Measurements from ENCODE around the gene CNTNAP2. TPM values are rescaled to one million over a fixed set of nuclear protein-coding genes. Genes with fewer than 3 reads are reported as not detected.

The CNTNAP2 gene
- polyA plus RNA-seq, 4 donors: 0.54 to 10.1 (median 2.6) TPM

DNA sequence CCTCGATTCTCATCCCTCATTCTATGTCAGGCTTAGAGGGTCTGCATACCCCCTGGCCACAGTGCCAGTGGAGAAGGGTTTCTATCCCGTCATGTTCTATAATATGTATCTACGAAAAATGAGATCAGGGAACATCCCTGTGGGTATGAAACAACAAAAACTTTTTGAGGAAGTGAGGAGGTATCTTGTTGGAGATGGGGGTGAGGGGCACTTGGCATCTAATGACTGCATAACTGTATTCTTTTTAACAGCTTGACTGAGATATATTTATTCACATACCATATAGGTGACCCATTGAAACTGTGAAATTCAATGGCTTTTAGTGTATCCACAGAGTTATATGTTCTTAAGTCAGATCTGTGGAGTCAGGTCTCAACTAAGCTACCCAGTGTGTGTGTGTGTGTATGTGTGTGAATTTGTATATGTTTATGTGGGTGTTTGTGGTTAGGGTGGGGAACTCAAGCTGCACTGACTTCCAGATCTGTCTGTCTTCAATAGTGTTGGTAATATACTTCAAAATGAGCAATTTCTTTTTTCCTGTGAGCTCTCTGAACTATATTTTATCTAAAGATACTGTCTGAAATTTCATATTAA, 528.9 kb downstream of the CNTNAP2 start:
- FAIRE-seq (no peak), DNase-seq (no peak)
- WGBS, 3 donors: 70 to 81% (median 76%) methylated on average over 3 of the region's 3 CpGs
- no peak overlapping the region for H3K4me3 ChIP-seq (ENCODE audit: low read depth in 1 of 3, low read length in 3 of 3)
- no peaks in the 10 kb centered on the region for H3K36me3 ChIP-seq (ENCODE audit: control insufficient read depth in 3 of 3, insufficient read depth in 2 of 3, low read depth in 1 of 3, low read length in 3 of 3)
- no peaks in the 10 kb centered on the region for H3K9me3 ChIP-seq (ENCODE audit: control insufficient read depth in 2 of 2, insufficient read depth in 1 of 2, low read depth in 1 of 2, low read length in 1 of 2)
- H3K27me3 ChIP-seq (ENCODE audit: control insufficient read depth in 3 of 3, insufficient read depth in 3 of 3, low read length in 3 of 3): no peaks in the 10 kb centered on the region
- H3K27ac ChIP-seq (ENCODE audit: low read depth in 1 of 3, low read length in 2 of 3): no peak overlapping the region
- H3K4me1 ChIP-seq (ENCODE audit: control insufficient read depth in 3 of 3, insufficient read depth in 2 of 3, low read depth in 1 of 3, low read length in 2 of 3): no peaks in the 10 kb centered on the region

DNA sequence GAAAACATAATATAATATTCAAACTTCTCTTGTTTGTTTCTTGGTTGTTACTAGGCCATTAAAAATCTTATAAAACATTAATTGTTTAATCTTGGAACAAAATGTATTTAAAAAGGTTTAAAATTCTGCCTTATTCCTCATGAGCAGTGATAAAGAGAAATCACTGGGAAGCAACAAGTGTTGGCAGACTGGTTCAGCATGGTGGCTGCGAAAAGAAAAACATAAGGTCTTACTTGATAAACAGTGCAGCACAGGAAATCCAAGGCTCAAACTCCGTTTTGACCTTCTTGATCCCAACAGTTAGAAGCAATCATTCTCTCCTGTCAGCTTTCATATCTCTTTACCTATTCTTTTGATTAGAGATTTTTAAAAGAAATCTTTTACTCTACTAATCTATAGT, 530.8 kb downstream of the CNTNAP2 start:
- DNase-seq: no peak
- no peak for FAIRE-seq
- Histone ChIP-seq H3K9me3 (ENCODE audit: control insufficient read depth in 2 of 2, insufficient read depth in 1 of 2, low read depth in 1 of 2, low read length in 1 of 2) (no peaks in the 10 kb centered on the region), H3K4me1 (ENCODE audit: control insufficient read depth in 3 of 3, insufficient read depth in 2 of 3, low read depth in 1 of 3, low read length in 2 of 3) (no peaks in the 10 kb centered on the region), H3K36me3 (ENCODE audit: control insufficient read depth in 3 of 3, insufficient read depth in 2 of 3, low read depth in 1 of 3, low read length in 3 of 3) (no peaks in the 10 kb centered on the region), H3K4me3 (ENCODE audit: low read depth in 1 of 3, low read length in 3 of 3) (no peak overlapping the region), H3K27ac (ENCODE audit: low read depth in 1 of 3, low read length in 2 of 3) (no peak overlapping the region), H3K27me3 (ENCODE audit: control insufficient read depth in 3 of 3, insufficient read depth in 3 of 3, low read length in 3 of 3) (no peaks in the 10 kb centered on the region)
- 37 to 42% (median 41%) methylated on average over 2 of the region's 2 CpGs for WGBS, 3 donors

DNA sequence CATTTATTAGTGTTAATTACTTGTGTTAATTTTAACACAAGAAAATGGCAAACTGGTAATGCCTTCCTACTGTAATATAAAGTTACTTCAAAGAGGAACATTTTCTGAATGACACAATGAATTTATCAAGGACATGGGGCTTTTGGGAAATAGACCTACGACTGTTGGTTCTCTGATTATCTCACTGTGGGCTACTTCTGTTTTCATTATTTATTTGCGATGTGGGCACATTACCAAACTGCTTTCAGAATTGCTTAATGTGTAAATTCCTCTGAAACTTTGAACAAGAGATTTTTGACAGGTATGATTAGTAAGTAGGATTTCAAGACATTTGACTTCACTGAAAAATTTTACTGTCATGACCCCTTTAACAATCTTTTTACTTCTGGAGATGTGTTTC, 535.6 kb downstream of the CNTNAP2 start:
- Histone ChIP-seq H3K27ac (ENCODE audit: low read depth in 1 of 3, low read length in 2 of 3) (no peak overlapping the region), H3K9me3 (ENCODE audit: control insufficient read depth in 2 of 2, insufficient read depth in 1 of 2, low read depth in 1 of 2, low read length in 1 of 2) (no peaks in the 10 kb centered on the region), H3K36me3 (ENCODE audit: control insufficient read depth in 3 of 3, insufficient read depth in 2 of 3, low read depth in 1 of 3, low read length in 3 of 3) (no peaks in the 10 kb centered on the region), H3K27me3 (ENCODE audit: control insufficient read depth in 3 of 3, insufficient read depth in 3 of 3, low read length in 3 of 3) (no peaks in the 10 kb centered on the region), H3K4me1 (ENCODE audit: control insufficient read depth in 3 of 3, insufficient read depth in 2 of 3, low read depth in 1 of 3, low read length in 2 of 3) (no peaks in the 10 kb centered on the region), H3K4me3 (ENCODE audit: low read depth in 1 of 3, low read length in 3 of 3) (no peak overlapping the region)
- DNase-seq (no peak), FAIRE-seq (no peak)
- 47 to 65% (median 60%) methylated on average over 2 of the region's 2 CpGs for WGBS, 3 donors

DNA sequence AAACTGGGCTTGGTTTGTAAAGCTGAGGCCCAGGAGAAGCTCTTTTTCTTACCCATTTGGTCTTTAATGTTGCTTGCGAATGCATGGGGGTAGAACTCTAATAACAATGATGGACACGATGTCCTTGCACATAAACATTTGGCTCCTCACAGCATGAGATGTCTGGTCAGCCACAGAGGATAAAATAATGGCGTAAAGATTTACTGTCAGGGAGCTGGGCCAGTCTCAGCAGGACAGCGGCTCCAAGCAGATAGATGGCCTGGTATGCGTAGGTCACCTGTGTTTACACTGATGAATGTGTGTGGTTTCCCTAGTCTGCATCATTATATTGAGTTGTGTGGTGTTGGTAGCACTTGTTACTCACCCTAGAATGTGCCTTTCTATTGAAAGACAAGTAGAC, 537.4 kb downstream of the CNTNAP2 start:
- no peak for FAIRE-seq

DNA sequence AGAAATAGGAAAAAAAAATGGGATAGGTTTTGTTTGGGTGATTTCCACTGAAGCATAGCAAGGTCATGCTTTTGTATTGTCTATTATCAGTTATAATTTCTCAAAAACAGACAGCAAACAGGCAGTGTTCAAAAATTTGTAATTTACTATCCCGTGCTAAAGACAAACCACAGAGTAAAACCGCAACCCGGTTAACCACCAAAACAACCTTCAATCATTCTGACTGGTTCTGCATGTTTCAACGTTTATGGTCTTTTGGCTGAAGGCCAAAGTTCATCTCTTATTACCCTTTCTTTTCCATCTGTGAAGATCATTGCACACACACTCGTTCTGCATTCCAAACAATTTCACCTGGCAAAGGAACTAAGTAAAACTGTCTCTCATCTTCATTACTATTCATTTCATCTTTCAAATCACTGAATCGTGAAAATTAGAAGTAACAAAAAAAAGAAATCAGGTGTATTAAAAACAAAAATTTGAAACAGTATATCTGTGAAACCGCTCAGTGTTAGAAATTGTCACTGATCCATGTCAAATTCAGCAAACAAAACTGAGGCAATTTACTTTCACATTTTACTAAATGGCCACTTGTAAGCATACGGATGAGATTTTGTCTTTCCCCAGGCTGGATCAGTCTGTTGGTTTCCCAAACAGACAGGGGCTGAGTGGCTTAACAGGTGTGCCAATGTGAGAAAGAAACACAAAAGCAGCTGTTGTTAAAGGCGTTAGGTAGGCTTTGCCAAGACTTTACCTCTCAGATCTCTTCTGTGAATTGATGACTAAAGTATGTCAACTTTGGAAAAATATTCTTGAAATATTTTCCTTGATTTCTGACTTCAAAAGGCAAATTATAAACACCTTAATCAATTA, 539.6 kb downstream of the CNTNAP2 start:
- DNase-seq: peak; percentile 5 to 49
- Histone ChIP-seq H3K36me3 (ENCODE audit: control insufficient read depth in 3 of 3, insufficient read depth in 2 of 3, low read depth in 1 of 3, low read length in 3 of 3) (no peaks in the 10 kb centered on the region), H3K9me3 (ENCODE audit: control insufficient read depth in 2 of 2, insufficient read depth in 1 of 2, low read depth in 1 of 2, low read length in 1 of 2) (no peaks in the 10 kb centered on the region), H3K27ac (ENCODE audit: low read depth in 1 of 3, low read length in 2 of 3) (no peak overlapping the region), H3K4me1 (ENCODE audit: control insufficient read depth in 3 of 3, insufficient read depth in 2 of 3, low read depth in 1 of 3, low read length in 2 of 3) (no peaks in the 10 kb centered on the region), H3K4me3 (ENCODE audit: low read depth in 1 of 3, low read length in 3 of 3) (no peak overlapping the region), H3K27me3 (ENCODE audit: control insufficient read depth in 3 of 3, insufficient read depth in 3 of 3, low read length in 3 of 3) (no peaks in the 10 kb centered on the region)
- WGBS, 3 donors: 9 to 14% (median 12%) methylated on average over 9 of the region's 9 CpGs
- FAIRE-seq: no peak

More for the DNA sequence above, 537.4 kb downstream of the CNTNAP2 start:
- Histone ChIP-seq H3K4me3 (ENCODE audit: low read depth in 1 of 3, low read length in 3 of 3) (no peak overlapping the region), H3K27ac (ENCODE audit: low read depth in 1 of 3, low read length in 2 of 3) (no peak overlapping the region), H3K36me3 (ENCODE audit: control insufficient read depth in 3 of 3, insufficient read depth in 2 of 3, low read depth in 1 of 3, low read length in 3 of 3) (no peaks in the 10 kb centered on the region), H3K4me1 (ENCODE audit: control insufficient read depth in 3 of 3, insufficient read depth in 2 of 3, low read depth in 1 of 3, low read length in 2 of 3) (no peaks in the 10 kb centered on the region), H3K27me3 (ENCODE audit: control insufficient read depth in 3 of 3, insufficient read depth in 3 of 3, low read length in 3 of 3) (no peaks in the 10 kb centered on the region), H3K9me3 (ENCODE audit: control insufficient read depth in 2 of 2, insufficient read depth in 1 of 2, low read depth in 1 of 2, low read length in 1 of 2) (no peaks in the 10 kb centered on the region)
- WGBS, 3 donors: 62 to 73% (median 71%) methylated on average over 5 of the region's 5 CpGs
- no peak for DNase-seq

DNA sequence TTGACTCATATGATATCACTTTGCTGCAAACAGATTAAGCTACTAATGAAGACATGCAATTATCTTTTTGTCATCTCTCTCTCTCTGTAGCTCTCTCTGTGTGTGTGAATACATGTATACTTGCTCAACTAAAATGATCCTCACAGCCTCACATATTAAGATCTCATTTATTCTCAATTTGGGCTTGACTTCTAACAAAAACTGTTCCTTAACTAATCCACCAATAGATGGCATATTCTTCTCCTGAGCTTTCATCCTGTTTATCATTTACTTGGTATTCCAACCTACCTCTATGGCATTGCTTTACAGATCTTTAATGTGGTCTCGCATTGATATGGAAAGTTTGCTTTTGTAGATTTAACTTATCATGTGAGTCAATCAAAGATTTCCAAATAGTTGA, 540.4 kb downstream of the CNTNAP2 start:
- Histone ChIP-seq H3K27ac (ENCODE audit: low read depth in 1 of 3, low read length in 2 of 3) (no peak overlapping the region), H3K4me3 (ENCODE audit: low read depth in 1 of 3, low read length in 3 of 3) (no peak overlapping the region), H3K9me3 (ENCODE audit: control insufficient read depth in 2 of 2, insufficient read depth in 1 of 2, low read depth in 1 of 2, low read length in 1 of 2) (no peaks in the 10 kb centered on the region), H3K4me1 (ENCODE audit: control insufficient read depth in 3 of 3, insufficient read depth in 2 of 3, low read depth in 1 of 3, low read length in 2 of 3) (no peaks in the 10 kb centered on the region), H3K36me3 (ENCODE audit: control insufficient read depth in 3 of 3, insufficient read depth in 2 of 3, low read depth in 1 of 3, low read length in 3 of 3) (no peaks in the 10 kb centered on the region), H3K27me3 (ENCODE audit: control insufficient read depth in 3 of 3, insufficient read depth in 3 of 3, low read length in 3 of 3) (no peaks in the 10 kb centered on the region)
- WGBS, 3 donors: 78 to 90% (median 88%) methylated on average over 1 of the region's 1 CpG
- FAIRE-seq (no peak), DNase-seq (no peak)

DNA sequence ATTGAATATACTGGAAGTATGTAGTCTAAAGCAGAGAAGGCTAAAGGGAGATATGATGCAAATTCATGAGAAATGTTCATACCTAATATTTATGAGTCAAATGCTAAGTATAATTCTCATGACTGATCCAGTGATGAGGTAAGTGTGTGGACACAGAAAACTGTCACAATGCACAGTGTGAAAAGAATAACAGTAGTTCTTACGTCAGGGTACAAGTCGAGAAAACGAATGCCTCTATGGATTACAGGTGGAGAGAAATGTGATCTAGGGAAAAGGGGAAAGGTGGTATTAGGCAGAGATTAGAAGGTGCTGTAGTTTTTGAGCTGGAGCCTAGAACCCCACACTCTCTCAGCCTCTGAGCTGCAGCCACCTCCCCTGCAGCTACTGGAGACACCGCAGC, 542.0 kb downstream of the CNTNAP2 start:
- Histone ChIP-seq H3K4me3 (ENCODE audit: low read depth in 1 of 3, low read length in 3 of 3) (no peak overlapping the region), H3K36me3 (ENCODE audit: control insufficient read depth in 3 of 3, insufficient read depth in 2 of 3, low read depth in 1 of 3, low read length in 3 of 3) (no peaks in the 10 kb centered on the region), H3K27me3 (ENCODE audit: control insufficient read depth in 3 of 3, insufficient read depth in 3 of 3, low read length in 3 of 3) (no peaks in the 10 kb centered on the region), H3K9me3 (ENCODE audit: control insufficient read depth in 2 of 2, insufficient read depth in 1 of 2, low read depth in 1 of 2, low read length in 1 of 2) (no peaks in the 10 kb centered on the region), H3K27ac (ENCODE audit: low read depth in 1 of 3, low read length in 2 of 3) (no peak overlapping the region), H3K4me1 (ENCODE audit: control insufficient read depth in 3 of 3, insufficient read depth in 2 of 3, low read depth in 1 of 3, low read length in 2 of 3) (no peaks in the 10 kb centered on the region)
- no peak for FAIRE-seq
- 82 to 96% (median 87%) methylated on average over 4 of the region's 4 CpGs for WGBS, 3 donors
- no peak for DNase-seq

DNA sequence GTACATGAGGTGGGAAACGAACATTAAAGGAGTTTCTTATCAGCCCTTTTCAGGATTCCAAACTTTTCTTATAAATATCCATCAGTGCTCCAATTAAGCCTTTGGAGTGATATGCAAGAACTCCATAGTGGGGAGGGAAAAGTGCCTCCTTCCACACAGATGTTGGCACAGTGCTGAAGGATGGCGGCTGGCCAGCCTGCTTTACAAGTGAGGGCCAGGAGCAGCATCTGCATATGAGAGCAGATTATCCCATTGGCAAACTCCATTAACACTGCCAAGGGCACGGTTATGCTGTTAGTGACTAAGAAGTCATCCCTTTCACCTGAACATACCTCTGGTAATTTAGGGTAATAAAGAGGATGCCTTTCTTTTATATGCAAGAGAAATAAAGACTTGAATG, 543.1 kb downstream of the CNTNAP2 start:
- Histone ChIP-seq H3K4me3 (ENCODE audit: low read depth in 1 of 3, low read length in 3 of 3) (no peak overlapping the region), H3K9me3 (ENCODE audit: control insufficient read depth in 2 of 2, insufficient read depth in 1 of 2, low read depth in 1 of 2, low read length in 1 of 2) (no peaks in the 10 kb centered on the region), H3K27ac (ENCODE audit: low read depth in 1 of 3, low read length in 2 of 3) (no peak overlapping the region), H3K4me1 (ENCODE audit: control insufficient read depth in 3 of 3, insufficient read depth in 2 of 3, low read depth in 1 of 3, low read length in 2 of 3) (no peaks in the 10 kb centered on the region), H3K27me3 (ENCODE audit: control insufficient read depth in 3 of 3, insufficient read depth in 3 of 3, low read length in 3 of 3) (no peaks in the 10 kb centered on the region), H3K36me3 (ENCODE audit: control insufficient read depth in 3 of 3, insufficient read depth in 2 of 3, low read depth in 1 of 3, low read length in 3 of 3) (no peaks in the 10 kb centered on the region)
- FAIRE-seq: no peak
- WGBS, 3 donors: 68 to 80% (median 73%) methylated on average over 3 of the region's 3 CpGs
- DNase-seq: no peak

Data from small intestine (tissue), 7 donors.